ENCODE data around the gene ZNF407.

GRCh38 chr18:74562775-74563174 is 34.9 kb upstream of the ZNF407 start:
- TF ChIP-seq CTCF (IDR thresholded peaks at IDR 0.05; ENCODE audit: borderline replicate concordance, extremely low read depth, low read length, poor library complexity, severe bottlenecking) (no peak), EZH2 (IDR thresholded peaks at IDR 0.05; ENCODE audit: borderline replicate concordance, low read depth, low read length, severe bottlenecking) (no peak)

Measured in DND-41 (cell line).